GM21576 (cell line): ENCODE results near the gene RPL23.

Experiments used
- ATAC-seq: cut with Tn5 transposase; IDR thresholded peaks from one replicate; pipeline ENCODE4 v1.9.1; 2021; ENCODE audit warnings: mild to moderate bottlenecking, moderate library complexity; ENCODE audit not compliant: unreplicated experiment

Gene RPL23

DNA sequence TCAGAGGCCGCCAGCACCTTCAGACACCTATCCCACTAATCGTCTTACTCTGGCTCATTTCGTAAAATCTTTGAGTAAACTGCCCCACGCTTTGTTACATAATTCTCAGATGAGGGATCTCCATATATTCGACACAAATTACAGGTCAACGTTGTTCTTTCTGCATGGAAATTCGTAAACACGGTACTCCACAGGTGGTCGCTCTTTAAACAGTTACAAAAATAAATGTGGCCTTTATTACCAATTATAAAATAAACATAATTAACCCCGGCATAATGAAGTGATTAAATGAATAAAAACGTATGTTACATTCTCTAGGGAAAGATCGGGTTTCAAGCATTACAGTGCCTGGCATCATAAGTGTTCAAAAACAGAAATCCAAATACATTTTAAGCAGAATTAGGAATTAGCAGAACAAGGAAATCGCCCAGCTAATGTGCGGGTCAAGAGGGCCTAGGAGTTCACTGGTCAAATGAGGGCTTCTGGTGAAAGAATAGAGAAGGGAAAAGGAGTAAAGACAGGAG is 53.2 kb downstream of the RPL23 start:
- ATAC-seq: no peak

DNA sequence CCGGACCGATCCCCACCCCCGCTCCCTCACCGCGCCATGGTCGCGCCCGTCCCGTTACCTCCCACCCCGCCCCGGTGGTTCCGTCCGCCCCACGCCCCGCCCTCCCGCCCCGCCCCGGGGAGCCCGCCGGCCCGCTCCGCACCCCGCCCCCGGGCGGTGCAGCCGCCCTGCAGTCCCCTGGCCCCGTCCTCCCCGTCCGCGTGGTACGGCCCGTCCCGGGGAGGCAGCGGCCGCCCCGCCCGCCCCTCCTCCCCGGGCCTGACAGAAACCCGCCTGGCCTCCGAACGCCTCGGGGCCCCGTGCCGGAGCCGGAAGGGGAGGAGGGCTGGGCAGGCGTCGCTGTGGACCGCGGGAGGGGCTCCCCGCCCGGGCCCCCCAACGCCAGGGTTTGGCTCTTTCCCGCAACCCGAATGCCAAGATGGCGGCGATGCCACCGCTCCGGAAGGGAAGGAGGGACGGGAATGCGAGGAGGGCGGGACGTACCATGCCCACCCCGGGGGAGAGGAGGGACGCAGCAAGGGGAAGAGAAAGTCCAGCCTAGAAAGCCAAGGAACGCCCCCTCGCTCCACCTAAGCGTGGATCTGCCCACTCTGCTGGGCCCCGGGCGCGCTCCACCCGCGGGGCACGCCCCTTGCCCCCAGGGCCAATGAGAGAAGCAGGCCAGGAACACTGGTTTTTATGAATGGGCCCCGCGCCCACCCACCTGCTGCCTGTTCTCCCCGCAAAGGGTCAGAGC is 53.9 kb downstream of the RPL23 start, which contains the start of gene PIP4K2B:
Gene PIP4K2B (minus strand): TSS at position 56 of the 736 bp plus-strand sequence. CDS start 132 bp downstream, outside the sequence.
- ATAC-seq: peak; percentile 71

DNA sequence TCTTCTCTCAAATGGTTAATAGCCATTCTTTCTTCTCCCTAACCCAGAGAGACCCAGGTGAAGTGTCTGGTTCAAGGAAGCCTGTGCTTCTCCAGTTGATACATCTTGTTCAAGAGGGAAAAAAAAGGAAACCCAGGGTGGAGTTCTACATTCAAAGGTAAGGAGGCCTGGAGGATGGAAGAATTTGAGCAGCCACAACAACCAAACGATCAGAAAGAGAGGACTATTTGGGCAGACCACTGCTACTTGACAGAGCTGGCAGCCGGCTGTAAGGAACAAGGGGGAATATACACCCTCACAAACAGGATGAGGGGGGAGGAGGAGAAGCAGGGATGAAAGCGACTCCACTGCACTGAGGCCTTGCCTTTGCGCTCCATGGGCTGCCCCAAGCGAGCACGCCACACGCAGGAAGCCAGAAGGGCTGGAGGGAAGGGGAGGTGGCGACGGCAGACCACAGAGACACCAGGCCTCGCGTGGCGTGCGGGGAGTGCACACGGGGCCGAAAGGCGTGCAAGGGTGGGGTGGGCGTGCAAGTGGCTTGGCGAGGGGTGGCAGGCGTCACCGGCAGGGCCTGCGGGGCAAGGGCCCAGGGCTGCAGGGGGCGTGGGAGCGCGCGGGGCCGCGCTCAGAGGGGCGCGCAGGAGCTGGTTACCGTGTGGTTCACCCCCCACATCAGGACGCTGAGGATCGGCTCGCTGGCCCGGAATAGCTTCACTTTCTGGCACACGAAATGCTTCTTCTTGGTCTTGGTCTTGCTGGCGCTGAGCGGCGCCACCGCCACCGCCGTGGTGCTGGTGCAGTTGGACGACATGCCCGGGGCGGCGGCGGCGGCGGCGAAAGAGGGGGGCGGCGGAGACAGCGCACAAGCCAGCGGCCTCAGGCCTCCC is 54.7 kb downstream of the RPL23 start:
- peak; percentile 19 for ATAC-seq
